ENCODE results near the gene FOXE3. TPM values are rescaled to one million over a fixed set of nuclear protein-coding genes. Genes with fewer than 3 reads are reported as not detected.
A peak's percentile ranks its signal among the peaks of the same experiment; 100 is the strongest.

The FOXE3 gene
- total RNA-seq, 1 experiment from 2014 or later = 0.14 TPM

DNA sequence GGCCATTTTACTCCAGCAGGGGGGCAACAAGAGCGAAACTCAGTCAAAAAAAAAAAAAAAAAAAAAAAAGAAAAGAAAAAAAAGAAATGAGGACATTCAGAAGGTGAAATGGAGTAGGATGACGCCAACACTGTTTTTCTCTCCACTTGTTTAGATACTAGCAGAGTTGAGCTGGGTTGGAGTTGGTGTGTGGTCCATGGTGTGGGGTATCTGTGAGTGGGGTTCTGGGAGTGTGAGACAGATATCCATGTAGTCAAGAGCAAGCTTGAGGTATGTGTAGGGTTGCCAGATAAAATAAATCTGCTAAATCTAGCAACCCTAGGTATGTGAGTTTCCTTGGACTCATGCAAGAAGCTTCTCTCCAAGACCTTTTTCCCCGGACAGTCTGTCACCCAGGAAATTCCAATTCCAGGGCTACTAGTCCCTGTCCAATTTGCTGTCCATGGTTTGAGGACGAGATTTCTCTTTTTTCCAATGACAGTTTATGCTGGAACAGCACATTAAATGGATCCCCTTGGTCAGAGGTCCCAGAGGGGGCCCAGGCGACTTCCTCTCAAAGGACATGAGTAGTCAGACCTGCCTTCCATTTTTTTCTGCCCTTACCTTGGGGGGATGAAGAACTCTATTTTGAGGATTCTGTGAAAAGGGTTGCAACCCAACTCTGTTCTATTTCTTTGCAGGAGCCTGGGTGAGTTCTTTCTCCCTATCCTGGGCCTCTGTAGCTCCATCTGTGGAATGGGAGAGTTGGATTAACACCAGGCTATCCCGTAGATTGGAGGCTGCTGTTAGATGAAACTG lies 19.6 kb downstream of the FOXE3 start:
- DNase-seq = peak; percentile 11
- Histone ChIP-seq H3K27me3 (ENCODE audit: control insufficient read depth, insufficient read depth, low read length) (peaks cover 97% of the 10 kb centered on the region), H3K36me3 (replicated peaks; ENCODE audit: control insufficient read depth, insufficient read depth, low read length) (no peaks in the 10 kb centered on the region), H3K4me3 (ENCODE audit: insufficient read depth, low read depth, low read length) (no peak overlapping the region)

DNA sequence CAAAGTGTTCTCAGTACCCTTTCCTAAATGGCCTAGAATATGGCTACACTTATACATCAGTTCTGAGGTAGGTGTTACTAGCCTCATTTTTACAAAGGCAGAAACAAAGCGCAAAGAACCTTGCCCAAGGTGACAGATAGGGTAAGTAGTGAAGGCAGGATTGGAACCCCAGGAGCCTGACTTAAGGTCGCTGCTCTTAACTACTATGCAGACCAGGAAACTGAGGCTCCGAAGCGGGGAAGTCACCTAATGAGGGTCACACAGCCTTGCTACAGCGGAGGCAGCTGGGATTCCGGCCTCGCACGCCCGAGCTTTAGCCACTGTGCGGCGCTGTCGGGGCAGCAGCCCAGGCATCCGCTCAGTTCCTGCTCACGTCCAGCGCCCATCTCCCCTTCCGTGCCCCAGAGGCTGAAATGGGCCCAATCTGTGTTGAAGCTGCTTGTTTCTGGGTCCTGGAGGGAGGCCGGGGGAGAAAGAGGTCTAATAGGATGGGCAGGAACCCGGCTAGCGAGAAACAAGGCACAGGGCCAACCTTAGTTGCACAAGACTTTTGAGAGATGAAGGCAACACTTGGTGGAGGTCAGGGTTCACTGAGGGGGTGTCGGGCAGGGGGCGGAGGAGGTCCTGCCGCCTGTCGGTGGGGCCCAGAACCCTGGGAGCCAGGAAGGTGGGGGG lies 20.4 kb downstream of the FOXE3 start:
- Histone ChIP-seq H3K4me3 (ENCODE audit: insufficient read depth, low read depth, low read length) (peak overlapping the region; percentile 65), H3K36me3 (replicated peaks; ENCODE audit: control insufficient read depth, insufficient read depth, low read length) (no peaks in the 10 kb centered on the region), H3K27me3 (ENCODE audit: control insufficient read depth, insufficient read depth, low read length) (peaks cover 97% of the 10 kb centered on the region)
- DNase-seq = peak; percentile 93

DNA sequence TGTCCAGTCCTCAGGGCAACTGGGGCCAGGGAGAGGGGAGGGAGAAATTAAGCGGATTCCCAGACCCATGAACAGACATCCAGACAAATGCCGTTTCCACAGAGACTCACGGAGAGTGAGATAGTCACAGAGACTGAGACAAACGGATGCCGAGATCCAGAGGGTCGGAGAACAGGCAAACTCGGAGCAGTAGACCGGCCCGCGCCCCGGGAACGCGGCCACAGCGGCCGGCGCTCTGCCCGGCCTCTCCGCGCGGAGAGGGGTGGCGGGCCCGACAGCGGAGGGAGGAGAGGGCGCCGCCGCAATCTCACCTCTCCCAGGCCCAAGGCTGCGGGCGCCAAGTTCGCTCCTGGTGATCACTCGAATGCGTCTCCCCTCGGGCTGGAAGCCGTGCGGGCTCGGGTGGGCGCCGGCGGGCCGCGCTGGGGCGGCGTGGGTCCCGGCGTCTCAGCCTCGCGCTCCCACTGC lies 20.9 kb downstream of the FOXE3 start:
- Histone ChIP-seq H3K4me3 (ENCODE audit: insufficient read depth, low read depth, low read length) (peak overlapping the region; percentile 65), H3K27me3 (ENCODE audit: control insufficient read depth, insufficient read depth, low read length) (peaks cover 97% of the 10 kb centered on the region), H3K36me3 (replicated peaks; ENCODE audit: control insufficient read depth, insufficient read depth, low read length) (no peaks in the 10 kb centered on the region)
- peak; percentile 82 for DNase-seq

DNA sequence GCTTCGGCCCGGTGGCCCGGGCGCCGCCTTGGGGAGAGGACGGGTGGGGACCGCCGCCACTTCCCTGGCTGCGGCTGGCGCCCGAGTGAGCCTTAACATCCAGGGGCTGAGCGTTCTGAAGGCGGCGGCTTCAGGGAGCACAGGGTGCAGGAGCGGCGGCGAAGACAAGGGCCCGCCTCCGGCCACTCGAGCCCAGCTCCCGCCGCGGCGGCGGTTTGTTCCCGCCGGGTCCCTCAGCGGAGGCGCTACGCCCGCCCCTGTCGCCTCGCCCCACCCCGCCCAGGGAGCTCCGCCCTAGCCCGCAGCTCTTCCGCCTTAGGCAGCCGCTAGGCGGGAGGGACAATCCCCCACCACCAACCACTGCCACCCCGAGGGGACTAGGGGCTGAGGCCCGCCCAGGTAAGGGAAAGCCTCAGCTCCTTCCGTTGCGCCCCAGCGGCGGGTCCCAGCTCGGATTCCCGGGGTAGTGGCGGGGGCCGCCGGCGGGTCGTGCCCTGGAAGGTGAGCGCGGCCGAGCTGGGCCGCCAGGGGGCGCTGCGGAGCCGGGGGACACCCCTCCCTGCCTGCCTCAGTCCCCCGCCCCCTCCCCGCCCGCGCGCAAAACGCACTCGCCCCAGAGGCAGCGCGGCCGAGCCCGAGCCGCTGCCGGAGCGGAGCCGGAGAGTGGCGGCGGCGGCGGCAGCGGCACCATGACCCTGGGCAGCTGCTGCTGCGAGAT lies 21.5 kb downstream of the FOXE3 start, which contains the start of gene FOXD2:
TSS of gene FOXD2 (plus strand) at position 598 of the 718 bp plus-strand sequence. CDS start at position 690, 92 bp downstream.
- peak within 1 kb of the TSS; percentile 65 for H3K4me3 ChIP-seq (ENCODE audit: insufficient read depth, low read depth, low read length)
- peak; percentile 99 for DNase-seq
- H3K27me3 ChIP-seq (ENCODE audit: control insufficient read depth, insufficient read depth, low read length) = peaks cover 97% of the 10 kb centered on the region
- no peaks in the 10 kb centered on the region for H3K36me3 ChIP-seq (replicated peaks; ENCODE audit: control insufficient read depth, insufficient read depth, low read length)

DNA sequence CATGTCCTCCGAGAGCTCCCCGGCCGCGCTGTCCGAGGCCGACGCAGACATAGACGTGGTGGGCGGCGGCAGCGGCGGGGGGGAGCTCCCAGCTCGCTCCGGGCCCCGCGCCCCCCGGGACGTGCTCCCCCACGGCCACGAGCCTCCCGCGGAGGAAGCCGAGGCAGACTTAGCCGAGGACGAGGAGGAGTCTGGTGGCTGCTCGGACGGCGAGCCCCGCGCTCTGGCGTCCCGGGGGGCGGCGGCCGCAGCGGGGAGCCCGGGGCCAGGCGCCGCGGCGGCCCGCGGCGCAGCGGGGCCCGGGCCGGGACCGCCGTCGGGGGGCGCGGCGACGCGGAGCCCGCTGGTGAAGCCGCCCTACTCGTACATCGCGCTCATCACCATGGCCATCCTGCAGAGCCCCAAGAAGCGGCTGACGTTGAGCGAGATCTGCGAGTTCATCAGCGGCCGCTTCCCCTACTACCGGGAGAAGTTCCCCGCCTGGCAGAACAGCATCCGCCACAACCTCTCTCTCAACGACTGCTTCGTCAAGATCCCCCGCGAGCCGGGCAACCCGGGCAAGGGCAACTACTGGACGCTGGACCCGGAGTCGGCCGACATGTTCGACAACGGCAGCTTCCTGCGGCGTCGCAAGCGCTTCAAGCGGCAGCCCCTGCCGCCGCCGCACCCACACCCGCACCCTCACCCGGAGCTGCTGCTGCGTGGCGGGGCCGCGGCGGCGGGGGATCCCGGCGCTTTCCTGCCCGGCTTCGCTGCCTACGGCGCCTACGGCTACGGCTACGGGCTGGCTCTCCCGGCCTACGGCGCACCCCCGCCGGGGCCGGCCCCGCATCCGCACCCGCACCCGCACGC lies 22.3 kb downstream of the FOXE3 start:
- peak overlapping the region; percentile 65 for H3K4me3 ChIP-seq (ENCODE audit: insufficient read depth, low read depth, low read length)
- peaks cover 97% of the 10 kb centered on the region for H3K27me3 ChIP-seq (ENCODE audit: control insufficient read depth, insufficient read depth, low read length)
- H3K36me3 ChIP-seq (replicated peaks; ENCODE audit: control insufficient read depth, insufficient read depth, low read length) = no peaks in the 10 kb centered on the region
- peak; percentile 70 for DNase-seq

DNA sequence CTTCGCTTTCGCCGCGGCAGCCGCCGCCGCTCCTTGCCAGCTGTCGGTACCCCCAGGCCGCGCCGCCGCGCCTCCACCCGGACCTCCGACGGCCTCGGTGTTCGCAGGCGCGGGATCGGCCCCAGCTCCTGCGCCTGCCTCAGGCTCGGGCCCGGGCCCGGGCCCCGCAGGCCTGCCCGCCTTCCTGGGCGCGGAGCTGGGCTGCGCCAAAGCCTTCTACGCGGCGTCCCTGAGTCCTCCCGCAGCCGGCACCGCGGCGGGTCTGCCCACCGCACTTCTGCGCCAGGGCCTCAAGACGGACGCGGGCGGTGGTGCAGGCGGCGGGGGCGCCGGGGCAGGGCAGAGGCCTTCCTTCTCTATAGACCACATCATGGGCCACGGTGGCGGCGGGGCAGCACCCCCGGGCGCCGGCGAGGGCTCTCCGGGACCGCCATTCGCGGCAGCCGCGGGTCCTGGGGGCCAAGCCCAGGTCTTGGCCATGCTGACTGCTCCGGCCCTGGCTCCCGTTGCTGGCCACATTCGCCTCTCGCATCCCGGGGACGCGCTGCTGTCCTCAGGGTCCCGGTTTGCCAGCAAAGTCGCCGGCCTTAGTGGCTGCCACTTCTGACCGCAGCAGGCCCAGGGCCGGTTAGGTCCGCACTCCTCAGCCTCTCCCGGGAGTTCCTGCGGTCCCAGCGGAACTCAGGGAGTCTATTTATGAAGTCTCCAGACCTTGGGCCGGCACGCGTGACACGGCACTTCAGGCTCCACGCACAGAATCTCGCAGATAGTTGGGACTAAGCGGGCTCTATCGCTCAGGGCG lies 23.1 kb downstream of the FOXE3 start:
- peaks cover 97% of the 10 kb centered on the region for H3K27me3 ChIP-seq (ENCODE audit: control insufficient read depth, insufficient read depth, low read length)
- H3K36me3 ChIP-seq (replicated peaks; ENCODE audit: control insufficient read depth, insufficient read depth, low read length) = no peaks in the 10 kb centered on the region
- DNase-seq = peak; percentile 76
- H3K4me3 ChIP-seq (ENCODE audit: insufficient read depth, low read depth, low read length) = no peak overlapping the region; the same call in 1 of the 2 replicates

DNA sequence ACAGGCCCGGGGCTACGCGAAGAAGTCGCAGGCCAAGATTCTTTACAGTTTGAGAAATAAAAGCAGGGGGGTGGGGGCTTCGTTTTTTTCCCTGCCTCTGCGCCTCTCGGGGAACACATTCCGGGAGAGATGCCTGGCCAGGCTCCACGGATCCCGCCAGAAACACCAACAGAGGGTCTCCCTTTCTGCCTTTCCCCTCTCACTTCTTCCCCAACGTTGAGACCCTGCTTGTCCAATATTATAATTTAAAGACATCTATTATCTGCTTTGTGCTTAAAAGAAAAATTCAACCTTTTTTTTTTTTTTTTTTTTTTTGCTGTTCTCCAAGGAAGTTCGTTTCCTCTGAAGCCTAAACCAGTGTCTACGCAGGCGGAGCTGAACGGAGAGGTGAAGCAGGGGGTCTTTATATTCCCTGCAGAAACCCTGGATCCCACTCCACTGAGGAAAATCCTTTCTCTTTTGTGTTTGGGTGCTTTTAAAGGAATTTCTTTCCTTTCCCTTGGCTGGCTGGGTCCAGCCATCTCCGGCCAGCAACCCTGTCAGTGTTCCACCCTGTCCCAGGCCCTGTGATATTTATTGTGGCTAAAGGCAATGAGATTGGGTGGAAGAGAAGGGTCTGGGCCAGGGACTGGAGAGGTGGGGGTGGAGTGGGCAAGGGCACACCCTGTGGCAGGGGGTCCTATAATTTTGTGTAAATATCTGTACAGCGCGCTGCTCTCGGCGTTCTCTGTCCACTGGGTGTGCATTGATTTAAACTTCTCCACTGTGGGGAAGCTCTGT lies 23.9 kb downstream of the FOXE3 start:
- Histone ChIP-seq H3K4me3 (ENCODE audit: insufficient read depth, low read depth, low read length) (no peak overlapping the region), H3K36me3 (replicated peaks; ENCODE audit: control insufficient read depth, insufficient read depth, low read length) (no peaks in the 10 kb centered on the region), H3K27me3 (ENCODE audit: control insufficient read depth, insufficient read depth, low read length) (peaks cover 97% of the 10 kb centered on the region)
- peak; percentile 44 for DNase-seq

DNA sequence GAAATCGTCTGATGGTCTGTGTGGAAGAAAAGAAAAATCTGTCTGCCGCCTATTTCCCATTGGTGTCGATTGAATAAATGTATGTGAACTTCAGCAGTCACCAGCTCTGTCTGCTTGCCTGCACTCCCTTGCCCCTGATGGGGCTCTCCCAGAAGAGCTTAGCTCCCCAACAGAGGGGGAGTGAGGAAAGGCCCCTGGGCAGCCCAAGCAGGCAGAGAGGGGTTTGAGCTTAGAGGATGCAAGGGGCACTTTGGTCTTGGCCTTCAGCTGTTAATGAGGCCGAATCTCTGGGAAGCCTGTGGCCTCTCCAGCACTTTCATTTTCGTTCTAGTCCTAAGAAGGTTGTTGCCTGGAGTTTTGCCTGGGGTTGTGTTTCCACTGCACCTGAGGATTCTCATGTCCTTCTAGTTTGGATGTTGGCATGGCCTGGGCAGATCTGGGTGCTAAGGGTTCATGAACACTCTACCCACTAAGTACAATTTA lies 24.6 kb downstream of the FOXE3 start:
- no peaks in the 10 kb centered on the region for H3K36me3 ChIP-seq (replicated peaks; ENCODE audit: control insufficient read depth, insufficient read depth, low read length)
- peak; percentile 50 for DNase-seq
- peaks cover 97% of the 10 kb centered on the region for H3K27me3 ChIP-seq (ENCODE audit: control insufficient read depth, insufficient read depth, low read length)
- H3K4me3 ChIP-seq (ENCODE audit: insufficient read depth, low read depth, low read length) = no peak overlapping the region

DNA sequence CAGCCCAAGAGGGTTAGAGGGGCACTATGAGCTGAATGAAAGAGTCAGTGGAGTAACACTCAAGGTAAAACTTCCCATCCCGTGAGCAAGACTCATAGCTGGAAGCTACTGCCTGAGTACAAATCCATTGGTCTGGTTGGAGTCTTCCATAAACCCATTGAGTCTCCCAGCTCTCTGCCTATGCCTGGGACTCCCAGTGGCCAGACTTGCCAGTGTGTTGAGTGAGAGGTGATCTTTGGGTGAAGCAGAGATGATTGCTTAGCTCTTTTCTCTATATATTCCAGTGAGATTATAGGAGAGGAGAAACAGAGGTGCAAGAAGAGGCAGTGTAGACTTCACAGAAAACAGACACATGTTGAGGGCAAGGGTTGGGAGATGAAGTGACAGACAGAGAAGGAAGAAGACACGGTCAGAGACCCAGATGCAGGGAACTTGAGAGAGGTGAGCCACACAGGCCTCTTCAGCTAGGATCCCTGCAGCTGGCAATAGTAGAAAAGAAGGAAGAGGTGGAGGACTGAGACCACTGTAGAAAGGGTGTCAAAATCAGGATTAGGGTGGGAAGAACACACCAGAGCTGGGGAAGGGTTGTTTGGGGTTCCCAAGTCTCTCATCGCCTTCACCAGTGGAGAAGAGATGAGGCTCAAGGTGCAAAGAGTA lies 25.5 kb downstream of the FOXE3 start:
- peak; percentile 19 for DNase-seq
- peaks cover 97% of the 10 kb centered on the region for H3K27me3 ChIP-seq (ENCODE audit: control insufficient read depth, insufficient read depth, low read length)
- H3K36me3 ChIP-seq (replicated peaks; ENCODE audit: control insufficient read depth, insufficient read depth, low read length) = no peaks in the 10 kb centered on the region
- no peak overlapping the region for H3K4me3 ChIP-seq (ENCODE audit: insufficient read depth, low read depth, low read length)

DNA sequence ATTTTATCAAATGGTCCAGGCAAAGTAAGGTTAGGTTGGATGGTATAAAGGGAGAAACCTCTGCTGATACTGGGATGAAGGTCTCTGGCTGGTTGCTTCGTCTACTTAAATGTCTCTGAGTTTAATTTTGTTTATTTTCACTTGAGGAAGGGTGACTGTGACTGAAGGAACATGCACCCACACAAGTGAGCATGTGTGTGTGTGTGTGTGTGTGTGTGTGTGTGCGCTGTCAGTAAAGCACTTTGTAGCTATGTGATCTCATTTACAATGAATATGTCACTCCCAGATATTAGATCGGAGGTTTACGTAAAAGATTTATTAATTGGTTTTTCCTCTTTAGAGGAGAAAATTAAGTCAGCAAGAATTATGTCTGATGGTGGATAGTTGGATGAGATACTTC lies 26.1 kb downstream of the FOXE3 start:
- no peak for DNase-seq
- Histone ChIP-seq H3K27me3 (ENCODE audit: control insufficient read depth, insufficient read depth, low read length) (peaks cover 97% of the 10 kb centered on the region), H3K36me3 (replicated peaks; ENCODE audit: control insufficient read depth, insufficient read depth, low read length) (no peaks in the 10 kb centered on the region), H3K4me3 (ENCODE audit: insufficient read depth, low read depth, low read length) (no peak overlapping the region)

DNA sequence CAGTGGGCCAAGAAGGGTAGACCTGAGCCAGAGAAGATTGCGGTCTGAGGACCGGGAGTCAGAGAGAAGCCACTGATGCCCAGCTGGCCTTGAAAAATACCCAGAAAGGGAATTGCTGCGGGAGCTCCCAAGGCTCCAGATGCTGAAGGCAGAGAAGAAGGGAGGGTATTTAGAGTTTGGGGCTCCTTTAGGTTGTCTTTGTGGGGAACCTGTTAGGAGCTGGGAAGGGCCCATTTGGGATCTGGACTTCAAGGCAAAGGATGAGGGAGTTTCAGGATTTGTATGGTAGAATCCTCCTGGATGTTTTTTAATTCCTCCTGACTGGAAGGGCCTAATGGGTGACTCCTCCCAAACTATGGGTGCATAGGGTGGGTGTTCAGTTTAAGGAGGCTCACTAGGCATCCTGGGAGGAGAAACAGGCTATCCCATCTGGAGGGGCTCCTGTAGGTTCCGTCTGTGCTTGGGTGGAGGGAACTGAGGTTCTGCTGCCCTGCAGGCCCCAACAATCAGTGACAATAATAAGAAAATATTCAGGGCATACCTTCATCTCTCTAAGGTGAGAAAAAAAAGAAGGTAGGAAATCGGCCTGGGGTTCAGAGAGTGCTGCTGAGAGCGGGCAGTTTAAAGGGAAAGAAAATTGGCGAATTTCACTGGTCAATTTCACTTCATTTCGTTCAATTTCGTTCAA lies 26.9 kb downstream of the FOXE3 start:
- H3K36me3 ChIP-seq (replicated peaks; ENCODE audit: control insufficient read depth, insufficient read depth, low read length) = no peaks in the 10 kb centered on the region
- H3K27me3 ChIP-seq (ENCODE audit: control insufficient read depth, insufficient read depth, low read length) = peaks cover 100% of the 10 kb centered on the region
- no peak overlapping the region for H3K4me3 ChIP-seq (ENCODE audit: insufficient read depth, low read depth, low read length)
- peak; percentile 66 for DNase-seq
